GM18526 (cell line): ENCODE results near the gene NUDT17.

Experiments
- POLR2A ChIP-seq: IDR thresholded peaks from 3 replicates; pipeline ENCODE4 v1.6.1; 2011; ENCODE audit not compliant: insufficient read length; ENCODE audit errors: extremely low read depth

The NUDT17 gene

DNA sequence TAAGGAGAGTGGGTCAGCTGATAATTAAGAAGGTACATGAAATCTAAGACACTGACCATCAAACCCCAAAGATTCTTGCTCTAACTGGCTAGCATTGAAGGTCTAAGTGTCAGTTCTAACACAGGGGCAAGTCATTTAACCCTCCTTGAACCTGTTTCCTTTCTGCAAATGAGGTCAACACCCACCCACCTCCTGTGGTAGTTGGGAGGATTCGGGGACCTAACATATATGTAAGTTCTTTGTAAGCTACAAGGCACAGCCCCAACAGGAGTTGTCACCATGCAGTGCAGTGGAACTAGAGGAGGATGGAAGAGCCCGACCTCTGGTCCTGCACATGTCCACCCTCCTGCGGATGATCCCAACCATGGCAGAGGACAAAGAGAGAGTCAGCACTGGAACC is 2.4 kb downstream of the NUDT17 start:
- no peak for TF ChIP-seq POLR2A

DNA sequence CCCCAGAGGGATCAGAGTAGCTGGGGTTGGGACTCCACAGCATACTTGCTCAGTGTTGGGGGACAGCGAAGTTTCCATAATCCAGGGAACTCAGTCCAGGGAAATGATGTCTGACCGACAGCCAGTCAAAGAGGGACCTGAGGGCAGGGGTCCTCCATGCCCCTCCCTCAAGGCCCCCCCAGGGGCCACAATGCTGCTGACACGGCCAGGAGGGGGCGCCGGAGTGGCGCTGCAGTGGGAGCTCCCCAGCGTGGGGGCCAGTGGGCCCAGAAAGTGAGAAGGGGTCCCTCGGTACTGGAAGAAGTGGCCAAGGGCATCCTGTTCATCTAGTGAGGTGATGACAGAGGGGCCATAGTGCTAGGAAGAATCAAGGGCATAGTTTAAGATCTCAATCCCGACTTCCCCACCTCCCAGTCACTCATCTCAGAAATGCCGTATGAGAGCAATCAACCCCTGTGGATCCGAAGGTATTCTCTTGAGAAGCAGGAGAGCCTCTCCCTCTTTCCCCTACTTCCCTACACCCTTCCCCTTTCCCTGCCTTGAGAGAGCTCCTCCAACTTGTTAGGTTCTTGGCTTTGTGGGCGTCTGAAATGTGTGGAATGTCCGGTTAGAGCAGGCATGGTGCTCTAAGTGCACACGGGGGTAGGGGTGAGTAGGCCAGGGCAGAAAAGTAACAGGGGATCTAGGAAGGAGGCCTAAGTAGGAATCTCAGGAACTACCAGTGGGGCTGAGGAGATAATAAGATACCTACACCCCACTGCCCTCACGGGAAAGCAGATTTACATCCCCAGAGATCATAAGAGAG is 4.1 kb downstream of the NUDT17 start:
- no peak for TF ChIP-seq POLR2A

DNA sequence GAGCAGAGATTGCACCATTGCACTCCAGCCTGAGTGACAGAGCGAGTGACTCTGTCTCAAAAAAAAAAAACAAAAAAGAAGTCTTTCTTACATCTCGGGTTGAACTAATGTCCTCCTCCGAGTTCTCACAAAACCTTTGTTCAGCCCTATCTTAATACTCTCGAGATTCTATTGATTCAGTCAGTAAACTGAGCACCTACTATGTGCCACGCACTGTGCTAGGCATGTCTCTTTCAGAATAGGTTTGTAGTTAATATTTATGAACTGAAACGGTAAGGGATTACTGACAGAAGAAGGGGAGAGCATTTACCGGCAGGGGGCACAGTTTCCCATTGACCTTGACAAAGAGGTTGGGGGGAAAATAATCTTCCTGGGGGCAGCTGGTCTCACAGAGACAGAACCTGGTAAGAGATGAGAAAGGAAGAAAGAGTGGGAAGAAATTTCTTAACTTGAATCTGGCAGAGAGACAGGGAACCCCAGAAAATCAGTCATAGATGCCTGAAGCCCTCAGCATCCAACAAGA is 10.1 kb downstream of the NUDT17 start:
- TF ChIP-seq POLR2A, result no peak

DNA sequence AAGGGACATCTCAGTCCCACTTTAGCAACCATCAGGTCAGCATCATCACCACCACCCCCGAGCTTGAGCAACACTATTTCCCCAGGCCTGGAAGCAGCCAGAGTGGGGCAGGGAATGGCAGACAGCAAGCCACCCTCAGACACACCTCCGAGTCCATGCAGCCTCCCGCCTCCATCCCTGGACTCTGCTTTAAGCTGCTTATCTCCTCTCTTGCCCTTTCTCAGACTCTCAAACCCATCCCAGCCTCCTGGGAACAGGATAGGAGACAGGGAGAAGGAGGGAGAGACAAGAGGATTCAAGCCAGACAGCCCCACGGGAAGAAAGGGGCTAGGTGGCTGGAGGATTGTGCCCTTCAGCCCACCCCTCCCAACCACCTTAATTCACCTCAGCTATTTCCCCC is 11.7 kb downstream of the NUDT17 start:
- no peak for TF ChIP-seq POLR2A

DNA sequence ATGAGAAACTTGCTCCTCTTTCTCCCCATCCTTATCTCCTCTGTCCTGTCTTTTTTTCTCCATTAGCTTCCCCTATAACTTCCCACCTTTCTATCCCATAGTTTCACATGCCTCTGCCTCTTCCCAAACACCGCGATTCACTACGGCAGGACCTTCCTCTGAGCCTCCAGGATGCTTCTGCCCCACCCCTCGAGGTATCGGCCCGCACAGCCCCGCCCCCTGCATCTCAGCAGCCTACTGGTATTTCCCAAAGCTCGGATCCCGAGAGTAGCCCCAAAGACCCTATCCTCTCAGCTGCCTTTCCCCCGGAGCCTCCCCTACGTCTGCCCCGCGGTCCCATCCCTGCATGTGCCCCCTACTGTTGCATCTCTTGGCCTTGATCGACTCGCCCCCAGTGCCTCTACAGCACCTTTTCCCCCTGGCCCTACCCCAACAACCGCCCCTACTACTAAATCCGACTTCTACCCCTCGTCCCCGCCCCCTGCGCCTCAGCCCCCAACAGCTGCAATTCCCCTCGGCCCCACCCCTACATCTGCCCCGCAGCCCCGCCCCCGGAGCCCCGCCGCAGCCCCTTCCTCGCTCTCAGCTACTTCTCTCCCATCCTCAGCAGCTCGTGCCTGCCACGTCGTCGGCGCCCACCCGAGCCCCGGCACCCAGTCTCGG is 12.9 kb downstream of the NUDT17 start:
- TF ChIP-seq POLR2A, result no peak

DNA sequence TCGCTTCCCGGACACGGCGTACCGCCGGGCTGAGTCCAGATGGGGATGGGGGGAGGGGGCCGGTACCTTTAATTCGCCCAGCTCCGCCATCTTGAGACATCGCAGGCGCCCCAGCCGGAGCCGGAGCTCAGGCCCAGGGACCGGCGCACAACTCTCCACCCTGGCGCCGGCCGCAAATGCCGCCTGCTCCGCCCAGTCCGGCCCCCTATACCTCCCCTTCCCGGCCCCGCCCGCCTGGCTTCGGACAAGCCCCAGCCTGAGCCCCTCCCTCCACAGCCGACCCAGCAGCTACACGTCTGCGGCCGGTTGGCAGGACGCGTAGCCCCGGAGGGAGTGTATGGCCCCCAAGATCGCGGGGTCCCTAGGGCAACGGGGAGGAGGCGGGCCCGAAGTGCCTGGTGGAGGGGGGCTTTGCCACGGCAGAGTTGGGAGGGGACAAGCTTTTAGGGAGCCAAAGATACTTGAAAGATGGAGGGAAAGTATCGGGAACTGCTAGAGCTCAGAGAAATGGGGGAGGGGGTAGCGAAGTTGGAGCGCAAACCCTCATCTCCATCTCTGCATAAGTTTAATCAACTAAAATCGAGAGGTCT is 13.6 kb downstream of the NUDT17 start, which contains the start of gene PIAS3:
Gene PIAS3, minus strand, starts transcription at position 181 of the 590 bp plus-strand sequence. Its CDS starts 91 bp downstream, at position 90.
- no peak for TF ChIP-seq POLR2A

DNA sequence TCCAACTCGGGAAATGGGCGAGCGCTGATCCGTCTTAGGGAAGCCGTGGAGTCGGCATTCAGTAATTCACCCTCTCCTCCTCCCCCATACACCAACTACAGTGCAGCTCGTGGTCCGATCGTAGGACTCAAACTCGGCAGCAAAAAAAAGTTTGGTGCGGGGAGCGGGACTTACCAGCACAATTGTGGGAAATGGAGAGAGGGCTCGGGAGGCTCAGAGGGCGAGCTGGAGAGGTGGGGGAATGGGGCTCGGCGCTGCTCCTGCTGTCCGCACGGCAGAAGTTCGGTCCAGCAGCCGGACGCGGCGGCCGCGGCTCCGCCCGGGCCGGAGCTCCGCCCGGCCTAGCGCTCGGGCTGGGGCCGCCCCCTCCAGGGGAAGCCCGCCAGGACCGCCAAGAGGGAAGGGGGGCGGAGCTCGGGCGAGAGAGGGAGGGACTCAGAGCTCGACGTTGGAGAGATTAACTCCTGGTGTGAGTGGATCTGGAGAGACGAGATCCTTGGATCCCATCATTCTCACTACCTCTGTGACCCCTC is 14.1 kb downstream of the NUDT17 start:
- TF ChIP-seq POLR2A, result peak; percentile 29

DNA sequence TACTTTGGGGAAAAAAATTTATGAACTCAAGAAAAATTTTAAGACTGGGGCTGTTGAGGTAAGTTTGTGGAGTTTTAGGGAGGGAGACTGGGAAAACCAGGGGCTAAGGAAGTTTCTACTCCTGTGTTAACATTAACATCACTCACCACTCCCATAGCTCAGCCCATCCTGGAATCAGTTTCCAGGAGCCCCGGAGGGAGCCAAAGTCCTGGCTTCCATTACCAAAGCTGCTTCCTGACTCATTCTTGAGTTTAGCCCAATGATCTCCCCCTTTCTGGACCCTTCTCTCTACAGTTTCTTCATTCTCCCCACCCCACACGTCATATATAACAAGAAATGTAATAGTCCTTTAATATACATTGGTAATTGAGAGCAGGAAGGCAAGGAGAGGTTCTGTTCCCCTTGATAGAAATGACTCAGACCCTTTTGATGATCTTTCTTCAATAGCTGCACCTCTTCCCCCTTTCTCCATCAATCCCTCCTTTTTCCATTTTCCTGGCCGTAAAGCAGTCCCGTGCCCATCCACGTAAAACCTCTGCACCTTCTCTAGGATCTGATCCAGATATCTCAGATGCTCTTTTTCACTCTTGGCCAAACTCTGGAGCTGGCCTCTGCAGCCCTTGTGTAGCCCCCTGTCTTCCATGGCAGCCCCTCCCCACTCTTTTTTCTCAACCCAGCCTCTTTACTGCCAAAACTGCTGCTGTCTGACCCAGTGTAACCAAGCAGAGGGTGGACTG is 18.0 kb downstream of the NUDT17 start:
- TF ChIP-seq POLR2A, result no peak

DNA sequence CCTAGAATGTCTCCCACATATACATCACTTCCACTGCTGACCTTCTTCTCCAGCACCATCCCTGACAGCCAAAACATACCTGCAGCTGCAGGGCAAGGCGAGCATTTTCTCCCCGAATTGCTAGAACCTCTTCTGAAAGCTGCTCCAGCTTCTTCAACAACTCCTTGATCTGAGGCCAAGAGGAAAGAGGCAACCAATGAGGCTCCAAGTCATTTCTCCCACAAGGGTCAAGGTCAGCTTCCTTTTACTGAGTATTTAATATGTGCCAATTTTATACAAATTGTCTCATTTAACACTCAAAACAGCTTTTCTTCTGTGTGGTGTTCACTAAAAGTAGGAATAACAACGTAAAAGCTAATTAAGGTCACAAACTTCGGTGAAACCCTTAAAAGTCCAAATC is 22.8 kb downstream of the NUDT17 start:
- no peak for TF ChIP-seq POLR2A

DNA sequence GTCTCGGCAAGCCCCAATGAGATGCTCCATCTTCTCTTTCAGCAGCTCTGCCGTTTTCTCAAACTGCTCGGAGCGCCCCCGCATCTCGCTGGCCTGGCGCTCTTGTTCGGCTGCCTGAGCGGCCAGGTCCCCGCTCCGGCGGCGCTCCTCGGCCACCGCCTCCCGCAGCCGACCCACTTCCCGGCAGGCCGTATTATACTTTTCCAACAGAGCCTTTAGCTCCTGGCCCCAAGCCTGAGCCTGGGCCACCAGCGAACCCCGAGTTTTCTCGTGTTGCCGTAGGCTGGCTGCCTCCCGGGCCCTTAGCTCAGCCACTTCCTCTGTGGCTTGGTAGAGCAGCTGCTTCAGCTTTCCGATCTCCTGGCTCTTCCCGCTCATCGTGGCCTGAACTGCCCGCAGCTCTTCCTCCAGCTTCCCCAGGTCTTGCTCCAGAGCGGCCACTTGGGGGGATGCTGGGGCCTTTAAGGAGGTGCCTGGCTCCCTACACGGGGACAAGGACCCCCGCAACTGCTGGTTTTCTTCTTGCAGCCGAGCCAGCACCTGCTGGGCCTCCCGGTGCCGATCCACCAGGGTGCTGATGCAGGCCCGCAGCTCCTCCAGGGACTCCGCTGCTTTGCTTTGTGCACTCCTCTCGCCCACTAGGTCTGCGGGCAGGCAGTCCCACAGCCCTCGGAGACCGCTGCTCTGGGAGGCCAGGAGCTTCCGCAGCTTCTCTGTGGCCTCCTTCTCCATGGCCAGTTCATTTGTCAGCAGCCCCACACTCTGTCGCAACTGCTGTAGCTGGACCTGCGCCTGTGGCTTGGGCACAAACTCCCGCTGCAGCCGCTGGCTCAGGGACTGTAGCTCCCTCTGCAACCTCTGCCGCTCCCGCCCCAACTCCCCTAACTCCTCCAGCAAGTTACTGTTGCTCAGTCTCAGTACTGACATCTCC is 26.8 kb downstream of the NUDT17 start:
- no peak for TF ChIP-seq POLR2A

DNA sequence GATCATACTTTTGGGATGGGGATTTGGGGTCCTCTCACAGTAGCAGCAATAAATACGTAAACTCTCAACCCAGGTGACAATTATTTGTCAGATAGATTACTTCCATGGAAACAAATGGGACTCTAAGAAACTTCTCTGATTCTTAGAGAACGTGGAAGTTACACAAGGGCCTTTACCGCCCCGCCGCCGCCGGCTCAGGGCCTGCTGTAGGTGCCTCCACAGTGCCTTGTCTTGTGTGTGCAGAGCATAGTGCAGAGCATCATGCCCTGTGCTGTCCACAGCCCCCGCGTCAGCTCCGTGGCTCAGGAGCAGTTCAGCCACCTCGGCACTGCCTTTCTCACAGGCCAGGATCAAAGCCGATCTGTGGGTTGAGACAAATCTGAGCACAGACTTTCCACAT is 29.2 kb downstream of the NUDT17 start:
- TF ChIP-seq POLR2A, result no peak

DNA sequence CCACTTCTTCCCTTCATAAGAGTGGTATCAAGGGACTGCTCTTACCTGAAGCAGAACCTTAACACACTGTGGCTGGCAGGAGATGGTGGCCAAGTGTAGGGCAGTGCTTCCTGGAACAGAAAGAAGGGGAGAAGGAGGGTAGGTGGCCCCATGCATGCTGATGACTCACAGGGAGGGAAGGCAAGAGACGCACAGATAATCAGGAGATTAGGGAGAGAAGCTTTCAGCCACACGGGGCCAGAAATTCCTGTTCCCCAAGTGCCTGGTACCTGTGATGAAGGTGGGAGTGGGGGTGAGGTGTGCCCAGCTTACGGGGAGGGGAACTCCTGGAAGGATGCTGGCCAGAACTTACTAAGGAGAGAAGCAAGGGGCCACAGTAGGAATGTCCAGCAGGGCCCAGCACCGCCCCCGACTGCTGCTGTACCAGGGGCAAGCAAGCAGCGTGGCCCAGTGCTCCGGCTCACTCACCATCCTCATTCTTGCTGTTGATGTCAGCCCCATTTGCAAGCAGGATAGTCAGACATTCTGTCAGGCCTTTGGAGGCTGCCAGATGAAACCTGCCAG is 32.6 kb downstream of the NUDT17 start:
- TF ChIP-seq POLR2A, result no peak

DNA sequence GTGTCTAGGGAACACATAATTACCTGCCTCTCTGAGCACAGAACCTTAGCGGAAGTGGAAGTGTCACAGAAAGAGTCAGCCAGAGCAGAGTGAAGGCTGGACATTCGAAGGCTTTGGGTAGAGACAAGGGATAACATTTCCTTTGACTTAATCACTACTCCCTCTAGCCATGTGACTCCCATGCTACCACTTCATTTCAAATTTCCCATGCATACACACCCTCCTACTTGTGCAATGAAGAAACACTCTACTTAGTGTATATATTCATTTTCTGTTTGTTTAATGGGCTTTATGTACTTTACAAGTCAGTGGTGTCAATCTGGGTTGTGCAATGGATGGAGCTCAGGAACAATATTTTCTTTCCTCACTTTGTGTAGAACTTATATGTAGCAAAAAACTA is 33.3 kb downstream of the NUDT17 start:
- TF ChIP-seq POLR2A, result no peak

DNA sequence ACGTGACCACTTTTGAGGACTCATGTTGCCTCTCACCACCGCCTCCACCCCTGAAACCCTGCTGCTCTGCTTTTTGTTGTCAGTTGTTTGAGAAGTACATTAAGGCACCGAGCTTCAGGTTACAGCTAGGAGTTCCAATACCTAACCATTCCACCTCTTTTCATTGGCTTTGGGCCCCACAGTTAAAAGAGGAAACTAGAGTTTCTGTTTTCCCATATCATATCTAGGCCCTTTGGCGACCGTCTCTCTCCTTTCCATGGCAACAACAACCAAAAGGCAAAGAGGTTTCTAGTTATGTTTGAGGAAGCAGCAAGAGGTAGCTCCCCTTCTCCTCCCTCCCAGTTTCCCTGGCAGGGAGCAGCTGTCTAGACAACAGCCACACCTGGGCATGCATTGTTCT is 34.3 kb downstream of the NUDT17 start:
- TF ChIP-seq POLR2A, result no peak

DNA sequence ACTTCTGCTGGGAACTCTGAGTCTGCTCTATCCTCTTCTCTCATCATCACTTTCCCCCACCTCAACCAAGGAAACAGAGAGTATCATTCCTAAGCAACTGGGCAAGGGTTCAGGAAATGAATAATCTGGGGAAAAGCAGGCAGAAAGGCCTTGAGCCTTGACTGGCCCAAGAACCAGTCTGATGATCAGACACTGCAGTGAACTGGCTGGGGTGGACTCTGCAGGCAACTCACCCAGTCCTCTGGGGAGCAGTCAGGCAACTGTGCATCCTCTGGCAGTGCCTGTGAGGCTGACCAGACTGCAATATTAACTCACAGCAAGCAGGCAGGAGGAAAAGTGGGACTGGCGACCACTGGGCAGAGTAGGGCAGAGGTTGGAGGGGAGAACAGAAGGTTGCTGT is 39.2 kb downstream of the NUDT17 start:
- TF ChIP-seq POLR2A, result no peak
